T-helper 17 cell (primary cell): ENCODE measurements around the gene KLHL14. TPM values are rescaled to one million over a fixed set of nuclear protein-coding genes. Genes with fewer than 3 reads are reported as not detected.

Experiments
- ATAC-seq: fragments of 150-1000 bp; cut with Tn5 transposase; 2 replicates; pipeline ENCODE4 v1.10.0; 2021; ENCODE audit warnings: mild to moderate bottlenecking, moderate library complexity
- DNase-seq, 3 donors: peaks; one replicate each; pipeline versions ENCODE4 v3.0.0 to v3.0.0-alpha.2; 2020 to 2021
- H3K9me3 ChIP-seq: one replicate; pipeline ENCODE4 v1.7.0; 2013; ENCODE audit warnings: low read length, mild to moderate bottlenecking; ENCODE audit not compliant: control insufficient read depth, poor library complexity, severe bottlenecking
- H3K27ac Mint-ChIP-seq: one replicate; pipeline ENCODE4 v1.8.0; 2022; ENCODE audit warnings: mild to moderate bottlenecking, moderate library complexity, mixed read lengths
- H3K27me3 Mint-ChIP-seq: one replicate; pipeline ENCODE4 v1.8.0; 2022; ENCODE audit warnings: mixed read lengths
- H3K36me3 Mint-ChIP-seq: one replicate; pipeline ENCODE4 v1.8.0; 2022; ENCODE audit warnings: low read depth, mixed read lengths
- H3K4me1 Mint-ChIP-seq: one replicate; pipeline ENCODE4 v1.8.0; 2022; ENCODE audit warnings: mild to moderate bottlenecking, mixed read lengths
- H3K4me3 Mint-ChIP-seq: one replicate; pipeline ENCODE4 v1.8.0; 2022; ENCODE audit warnings: mild to moderate bottlenecking, moderate library complexity, mixed read lengths
- total RNA-seq, 4 donors: library from RNA in 2 of 4; stranded (reverse) in 2 of 4; gene quantifications; one replicate each; pipeline ENCODE4 v1.2.3 and lab custom pipeline; 2022 to 2026

KLHL14 gene, protein sequence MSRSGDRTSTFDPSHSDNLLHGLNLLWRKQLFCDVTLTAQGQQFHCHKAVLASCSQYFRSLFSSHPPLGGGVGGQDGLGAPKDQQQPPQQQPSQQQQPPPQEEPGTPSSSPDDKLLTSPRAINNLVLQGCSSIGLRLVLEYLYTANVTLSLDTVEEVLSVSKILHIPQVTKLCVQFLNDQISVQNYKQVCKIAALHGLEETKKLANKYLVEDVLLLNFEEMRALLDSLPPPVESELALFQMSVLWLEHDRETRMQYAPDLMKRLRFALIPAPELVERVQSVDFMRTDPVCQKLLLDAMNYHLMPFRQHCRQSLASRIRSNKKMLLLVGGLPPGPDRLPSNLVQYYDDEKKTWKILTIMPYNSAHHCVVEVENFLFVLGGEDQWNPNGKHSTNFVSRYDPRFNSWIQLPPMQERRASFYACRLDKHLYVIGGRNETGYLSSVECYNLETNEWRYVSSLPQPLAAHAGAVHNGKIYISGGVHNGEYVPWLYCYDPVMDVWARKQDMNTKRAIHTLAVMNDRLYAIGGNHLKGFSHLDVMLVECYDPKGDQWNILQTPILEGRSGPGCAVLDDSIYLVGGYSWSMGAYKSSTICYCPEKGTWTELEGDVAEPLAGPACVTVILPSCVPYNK
- total RNA-seq: under 1 TPM in 1 of 2 donors, not detected in 1; 0.77 TPM
- total RNA-seq (lab: John Stamatoyannopoulos, UW): 0 reads per million in 2 donors

DNA sequence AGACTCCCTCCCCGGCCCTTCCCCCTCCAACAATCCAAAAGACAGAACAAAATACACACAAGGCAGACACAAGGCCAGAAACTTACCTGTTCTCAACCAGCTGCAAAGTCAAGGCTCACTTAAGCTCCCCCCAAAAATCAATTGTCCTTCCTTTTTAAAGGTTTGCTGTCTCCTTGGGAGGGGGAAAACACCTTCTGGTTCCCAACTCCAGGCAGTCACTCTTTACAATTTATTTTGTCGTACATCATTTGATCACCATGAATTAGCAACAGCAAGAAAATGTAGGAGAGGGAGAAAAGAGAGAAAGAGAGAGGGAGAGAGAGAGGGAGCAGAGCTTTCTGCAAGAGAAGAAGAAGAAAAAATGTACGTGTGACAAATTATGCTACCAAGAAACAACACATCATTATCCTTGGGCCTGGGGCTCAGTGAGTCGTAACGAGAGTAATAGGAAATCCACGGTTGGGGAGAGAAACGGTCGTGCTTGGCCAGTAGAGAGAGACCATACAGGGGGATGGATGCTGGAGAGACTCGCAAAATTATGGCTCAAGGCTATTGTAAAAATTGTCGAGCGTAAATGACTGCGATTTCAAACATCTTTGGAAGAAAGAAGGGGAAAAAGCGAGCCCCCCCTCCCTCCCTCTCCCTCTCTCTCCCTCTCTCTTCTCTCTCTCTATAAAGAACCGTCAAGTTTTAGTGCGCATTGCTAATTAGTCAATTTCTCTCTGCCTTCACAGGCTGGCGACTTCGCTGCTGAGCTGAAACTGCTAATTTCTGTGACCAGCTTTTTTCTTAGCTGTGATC, at the start of gene KLHL14:
KLHL14 (minus strand) TSS at position 443 of the 801 bp plus-strand sequence. CDS start 2,432 bp downstream, outside the sequence.
- no peaks in the 10 kb centered on the region for H3K9me3 ChIP-seq
- peaks cover 2% of the 10 kb centered on the region for H3K36me3 Mint-ChIP-seq
- peaks cover 10% of the 10 kb centered on the region for H3K4me1 Mint-ChIP-seq
- ATAC-seq (no peak), DNase-seq (no peak)
- no peak within 1 kb of the TSS for H3K27ac Mint-ChIP-seq
- H3K4me3 Mint-ChIP-seq: peak within 1 kb of the TSS; percentile 82
- H3K27me3 Mint-ChIP-seq: peaks cover 50% of the 10 kb centered on the region

DNA sequence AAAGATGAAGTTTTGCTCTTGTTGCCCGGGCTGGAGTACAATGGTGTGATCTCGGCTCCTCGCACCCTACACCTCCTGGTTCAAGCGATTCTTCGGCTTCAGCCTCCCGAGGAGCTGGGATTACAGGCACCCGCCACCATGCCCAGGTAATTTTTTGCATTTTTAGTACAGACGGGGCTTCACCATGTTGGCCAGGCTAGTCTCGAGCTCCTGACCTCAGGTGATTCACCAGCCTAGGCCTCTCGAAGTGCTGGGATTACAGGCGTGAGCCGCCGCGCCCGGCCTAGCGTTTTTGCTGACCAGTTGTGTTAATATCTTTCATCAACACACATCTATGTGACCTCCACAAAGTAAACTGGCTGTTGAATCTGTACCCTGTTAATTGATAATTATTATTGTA, 49.4 kb upstream of the KLHL14 start:
- Mint-ChIP-seq H3K4me3 (no peak overlapping the region), H3K27me3 (no peaks in the 10 kb centered on the region), H3K4me1 (no peaks in the 10 kb centered on the region), H3K36me3 (no peaks in the 10 kb centered on the region), H3K27ac (no peak overlapping the region)
- DNase-seq: no peak
- no peaks in the 10 kb centered on the region for H3K9me3 ChIP-seq
- no peak for ATAC-seq

DNA sequence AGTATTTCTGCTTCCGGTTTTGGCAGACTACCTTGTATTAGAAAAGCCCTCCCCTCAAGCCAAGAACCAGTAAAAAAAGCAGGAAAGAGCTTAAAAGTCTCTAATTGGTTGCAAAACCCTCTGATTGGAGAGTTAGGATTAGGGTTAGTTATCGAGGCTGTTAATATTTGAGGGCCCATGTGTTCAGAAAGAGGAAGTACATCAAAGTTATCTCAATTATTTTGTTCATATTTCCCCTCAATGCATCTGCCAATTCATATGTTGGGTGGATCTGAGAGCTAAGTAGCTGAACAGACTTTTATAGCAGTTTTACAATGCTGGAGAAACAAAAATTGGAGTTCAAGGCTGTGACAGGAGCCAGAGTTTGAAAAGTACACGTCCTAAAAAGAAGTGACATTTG, 43.1 kb upstream of the KLHL14 start:
- DNase-seq (no peak), ATAC-seq (no peak)
- H3K27ac Mint-ChIP-seq: no peak overlapping the region
- H3K4me1 Mint-ChIP-seq: no peaks in the 10 kb centered on the region
- H3K9me3 ChIP-seq: no peaks in the 10 kb centered on the region
- peaks cover 5% of the 10 kb centered on the region for H3K27me3 Mint-ChIP-seq
- peaks cover 2% of the 10 kb centered on the region for H3K36me3 Mint-ChIP-seq
- no peak overlapping the region for H3K4me3 Mint-ChIP-seq

DNA sequence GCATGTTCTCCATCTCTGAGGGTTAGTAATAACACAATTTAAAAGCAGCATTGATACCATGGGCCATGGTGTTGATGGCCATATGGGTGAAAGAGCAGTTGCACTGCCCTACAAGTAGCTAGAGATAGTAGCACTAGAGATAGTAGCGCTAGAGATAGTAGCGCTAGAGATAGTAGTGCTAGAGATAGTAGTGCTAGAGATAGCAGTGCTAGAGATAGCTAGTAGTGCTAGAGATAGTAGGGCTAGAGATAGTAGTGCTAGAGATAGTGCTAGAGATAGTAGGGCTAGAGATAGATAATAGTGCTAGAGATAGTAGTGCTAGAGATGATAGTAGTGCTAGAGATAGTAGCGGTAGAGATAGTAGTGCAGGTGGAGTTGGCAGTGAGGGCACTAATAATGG, 39.5 kb upstream of the KLHL14 start:
- DNase-seq (no peak), ATAC-seq (no peak)
- Mint-ChIP-seq H3K27ac (no peak overlapping the region), H3K36me3 (peaks cover 2% of the 10 kb centered on the region), H3K27me3 (peaks cover 5% of the 10 kb centered on the region), H3K4me3 (no peak overlapping the region), H3K4me1 (no peaks in the 10 kb centered on the region)
- H3K9me3 ChIP-seq: no peaks in the 10 kb centered on the region

DNA sequence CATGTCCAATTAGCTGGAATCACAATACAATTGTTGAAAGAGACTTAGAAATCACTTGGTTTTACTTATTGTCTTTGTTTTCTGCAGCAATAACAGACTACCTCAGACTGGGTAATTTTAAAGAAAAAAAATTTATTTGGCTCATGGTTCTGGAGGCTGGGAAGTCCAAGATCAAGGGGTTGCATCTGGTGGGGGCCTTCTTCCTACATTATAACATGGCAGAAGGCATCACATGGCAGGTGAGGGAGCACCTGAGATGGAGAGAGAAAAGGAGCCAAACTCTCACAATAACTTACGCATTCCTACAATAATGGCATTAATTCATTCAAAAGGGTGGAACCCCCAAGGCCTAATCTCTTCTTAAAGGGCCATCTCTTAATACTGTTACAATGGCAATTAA, 37.5 kb upstream of the KLHL14 start:
- Mint-ChIP-seq H3K27me3 (peaks cover 5% of the 10 kb centered on the region), H3K4me1 (no peaks in the 10 kb centered on the region), H3K27ac (no peak overlapping the region), H3K36me3 (peaks cover 2% of the 10 kb centered on the region), H3K4me3 (no peak overlapping the region)
- H3K9me3 ChIP-seq: no peaks in the 10 kb centered on the region
- ATAC-seq (no peak), DNase-seq (no peak)

DNA sequence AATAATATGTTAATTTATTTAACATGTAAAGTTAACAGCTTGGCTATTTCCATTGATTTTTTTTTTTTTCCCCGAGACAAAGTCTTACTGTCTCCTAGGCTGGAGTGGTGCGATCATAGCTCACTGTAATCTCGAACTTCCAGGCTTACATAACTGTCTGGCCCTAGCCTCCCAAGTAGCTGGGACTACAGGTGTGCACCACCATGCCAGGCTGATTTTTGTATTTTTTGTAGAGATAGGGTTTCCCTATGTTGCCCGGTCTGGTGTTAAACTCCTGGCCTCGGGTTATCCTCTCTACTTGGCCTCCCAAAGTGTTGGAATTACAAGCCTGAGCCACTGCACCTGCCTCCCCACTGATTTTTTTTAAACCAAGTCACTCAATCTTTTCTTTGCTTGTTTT, 32.5 kb upstream of the KLHL14 start:
- no peak overlapping the region for H3K4me3 Mint-ChIP-seq

DNA sequence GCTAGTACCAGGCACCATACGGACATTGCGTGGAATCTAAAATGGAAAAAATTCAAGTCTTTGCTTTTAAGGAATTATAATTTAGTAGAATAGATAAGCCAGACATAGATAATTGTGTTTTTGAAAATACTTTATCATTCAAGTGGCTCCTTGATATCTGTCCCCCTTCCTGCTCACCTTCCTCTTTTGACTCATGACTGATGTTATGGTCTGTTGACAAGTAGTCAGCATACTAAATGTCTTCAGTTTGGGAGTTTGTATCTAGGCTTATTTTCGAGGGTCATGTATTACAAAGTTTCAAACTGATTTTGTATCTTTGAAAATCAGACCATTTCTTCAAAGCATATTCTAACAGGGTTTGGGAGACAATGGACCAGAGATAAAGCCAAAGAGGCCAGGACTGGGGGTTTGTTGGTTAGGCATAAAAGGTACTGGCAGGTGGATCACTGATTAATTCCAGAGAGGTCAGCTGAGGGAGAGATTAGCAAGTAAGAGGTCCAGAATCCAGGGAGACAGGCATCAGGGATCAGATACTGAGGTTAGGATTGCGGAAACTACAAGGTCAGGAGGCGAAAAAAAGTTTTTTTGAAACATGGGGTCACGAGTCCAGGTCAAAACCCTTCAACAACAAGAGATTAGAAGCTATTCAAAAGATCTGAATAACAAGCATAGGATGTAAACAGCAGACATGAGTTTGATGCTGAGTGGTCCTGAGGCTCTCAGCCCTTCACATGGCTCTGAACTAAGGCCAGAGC, 31.5 kb upstream of the KLHL14 start:
- no peaks in the 10 kb centered on the region for H3K4me1 Mint-ChIP-seq
- H3K36me3 Mint-ChIP-seq: no peaks in the 10 kb centered on the region
- no peak for DNase-seq
- H3K27me3 Mint-ChIP-seq: no peaks in the 10 kb centered on the region
- H3K4me3 Mint-ChIP-seq: no peak overlapping the region
- no peaks in the 10 kb centered on the region for H3K9me3 ChIP-seq
- ATAC-seq: no peak
- H3K27ac Mint-ChIP-seq: no peak overlapping the region

More for the DNA sequence above, 32.5 kb upstream of the KLHL14 start:
- H3K9me3 ChIP-seq: no peaks in the 10 kb centered on the region
- H3K27ac Mint-ChIP-seq: no peak overlapping the region
- no peaks in the 10 kb centered on the region for H3K27me3 Mint-ChIP-seq
- DNase-seq (no peak), ATAC-seq (no peak)
- H3K36me3 Mint-ChIP-seq: no peaks in the 10 kb centered on the region
- no peaks in the 10 kb centered on the region for H3K4me1 Mint-ChIP-seq

DNA sequence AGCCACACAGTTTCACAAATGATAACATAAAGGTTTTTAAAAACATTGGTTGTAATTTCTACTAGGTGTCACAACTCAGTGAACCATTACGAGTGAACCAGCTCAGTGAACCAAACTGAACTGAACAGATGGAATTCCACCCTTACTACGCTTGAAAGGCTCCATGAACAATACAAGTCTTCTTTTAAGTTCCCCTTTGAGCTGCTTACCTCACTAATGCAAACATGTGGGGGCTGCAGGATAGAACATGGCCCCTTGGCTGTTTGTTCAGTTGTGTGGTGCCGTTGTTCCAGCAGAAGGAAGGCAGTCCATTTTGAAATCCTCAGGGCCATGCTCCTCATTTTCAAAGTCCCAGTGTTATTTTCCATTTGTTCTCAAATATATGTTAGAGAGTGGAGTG, 30.7 kb upstream of the KLHL14 start:
- Mint-ChIP-seq H3K27me3 (no peaks in the 10 kb centered on the region), H3K4me1 (no peaks in the 10 kb centered on the region), H3K27ac (no peak overlapping the region), H3K36me3 (no peaks in the 10 kb centered on the region), H3K4me3 (no peak overlapping the region)
- DNase-seq (no peak), ATAC-seq (peak; percentile 75)
- H3K9me3 ChIP-seq: no peaks in the 10 kb centered on the region

DNA sequence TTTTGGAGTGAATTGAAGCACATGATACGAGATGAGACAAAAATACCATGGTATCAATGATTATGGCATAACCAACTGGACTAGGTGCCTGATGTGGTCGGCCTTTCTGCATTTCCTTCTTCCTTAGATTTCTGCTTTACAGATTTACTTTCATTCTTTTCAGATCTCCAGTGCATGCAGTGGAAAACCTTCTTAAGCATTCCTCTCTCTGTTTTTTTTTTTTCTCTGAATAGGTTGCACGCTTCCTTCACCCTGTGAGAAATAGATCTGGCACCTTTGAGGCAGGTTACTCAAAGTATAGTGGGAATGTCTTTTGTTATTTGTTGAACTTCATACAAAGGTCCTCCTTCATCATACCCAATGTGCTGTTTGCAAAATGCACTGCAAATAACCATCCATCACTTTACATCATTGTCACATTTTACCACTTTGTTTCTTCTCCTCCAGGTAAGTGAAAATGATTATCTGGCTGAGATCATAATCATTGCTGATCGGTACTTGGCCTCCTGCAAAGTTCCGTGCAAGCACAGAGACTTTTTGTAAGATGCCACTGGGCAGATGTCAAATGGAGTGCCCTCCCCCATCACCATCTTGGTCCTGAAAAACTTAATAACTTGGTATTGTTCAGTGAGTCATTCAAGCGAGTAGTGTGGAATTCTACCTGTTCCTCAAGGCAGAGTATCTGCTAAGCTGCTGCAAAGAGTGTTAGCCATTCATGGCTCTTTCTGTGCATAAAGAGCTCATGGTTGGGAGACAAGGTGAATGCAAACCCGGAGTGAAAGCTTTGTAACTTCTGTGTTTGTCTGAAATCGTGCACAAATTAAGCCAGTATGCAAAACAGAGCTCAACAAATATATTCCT, 30.0 kb upstream of the KLHL14 start:
- Mint-ChIP-seq H3K36me3 (no peaks in the 10 kb centered on the region), H3K4me3 (no peak overlapping the region), H3K27ac (no peak overlapping the region), H3K27me3 (no peaks in the 10 kb centered on the region), H3K4me1 (no peaks in the 10 kb centered on the region)
- H3K9me3 ChIP-seq: no peaks in the 10 kb centered on the region
- DNase-seq: no peak
- ATAC-seq: peak; percentile 36

DNA sequence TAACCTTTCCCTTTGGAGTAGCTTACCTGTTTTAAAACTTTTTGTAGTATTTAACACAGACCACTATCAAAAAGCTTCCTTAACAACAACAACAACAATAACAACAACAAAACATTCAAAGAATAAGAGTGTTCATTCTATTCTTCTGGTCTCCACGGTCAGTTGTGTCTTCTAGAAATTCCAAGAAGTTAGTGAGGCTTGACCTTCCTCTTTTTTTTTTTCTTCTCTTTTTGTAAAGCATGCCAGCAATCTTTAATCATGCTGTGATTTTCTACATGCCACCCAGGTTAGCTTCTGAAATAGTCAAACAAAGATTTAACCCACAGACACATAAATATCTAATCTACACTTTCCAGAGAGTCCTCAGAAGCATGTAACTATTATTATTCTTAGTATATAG, 28.4 kb upstream of the KLHL14 start:
- H3K4me3 Mint-ChIP-seq: no peak overlapping the region
- H3K9me3 ChIP-seq: no peaks in the 10 kb centered on the region
- no peak for DNase-seq
- no peak for ATAC-seq
- H3K4me1 Mint-ChIP-seq: no peaks in the 10 kb centered on the region
- no peaks in the 10 kb centered on the region for H3K27me3 Mint-ChIP-seq
- no peaks in the 10 kb centered on the region for H3K36me3 Mint-ChIP-seq
- no peak overlapping the region for H3K27ac Mint-ChIP-seq

DNA sequence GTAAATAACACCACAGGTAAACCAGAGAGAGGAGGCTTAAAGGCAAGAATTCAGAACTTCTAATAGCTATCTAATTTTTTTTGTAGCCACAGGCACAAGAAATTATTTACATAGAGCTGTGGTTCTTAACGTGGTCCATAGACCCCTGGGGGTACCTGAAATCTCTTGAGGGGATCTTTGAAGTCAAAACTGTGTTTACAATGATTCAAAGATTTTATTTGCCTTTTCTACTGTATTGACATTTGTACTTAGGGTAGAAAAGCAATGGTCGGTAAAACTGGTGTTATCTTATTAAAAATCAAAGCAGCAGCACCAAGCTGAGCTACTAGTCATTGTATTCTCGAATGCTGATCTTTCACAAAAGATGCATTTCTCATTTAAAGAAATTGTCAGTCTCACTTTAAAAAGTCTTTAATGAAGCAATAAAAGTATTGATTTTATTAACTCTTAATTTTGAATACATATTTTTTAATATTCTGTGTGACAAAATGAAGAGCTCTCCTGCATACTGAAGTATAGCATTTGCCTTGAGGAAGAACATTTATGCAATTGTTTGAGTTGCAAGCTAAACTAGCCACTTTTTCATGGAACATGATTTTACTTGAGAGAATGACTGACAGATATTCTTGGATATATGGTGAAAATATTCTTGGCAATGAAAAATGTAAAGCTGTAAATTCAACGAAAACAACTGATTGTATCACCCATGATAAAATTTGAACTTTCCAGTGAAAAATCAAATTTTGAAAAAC, 25.6 kb upstream of the KLHL14 start:
- Mint-ChIP-seq H3K27ac (no peak overlapping the region), H3K27me3 (no peaks in the 10 kb centered on the region), H3K4me1 (no peaks in the 10 kb centered on the region)

More for the DNA sequence above, 25.6 kb upstream of the KLHL14 start:
- no peaks in the 10 kb centered on the region for H3K9me3 ChIP-seq
- DNase-seq (no peak), ATAC-seq (no peak)
- Mint-ChIP-seq H3K4me3 (no peak overlapping the region), H3K36me3 (peaks cover 3% of the 10 kb centered on the region)
